Loucy (cell line): Measurements from ENCODE around the gene PCED1B.
A peak's percentile ranks its signal among the peaks of the same experiment; 100 is the strongest.
"Not testable (repeated sequence)": the region's sequence is repeated elsewhere in the genome, so short reads cannot be mapped to it uniquely, and the experiment has no call there.

Experiments
- H2AFZ ChIP-seq: fragments of 200-600 bp; sonication (generic); 2 replicates; pipeline ENCODE4 v1.6.0; 2016; ENCODE audit warnings: antibody characterized with exemption, mild to moderate bottlenecking, low read length, moderate library complexity
- H3F3A ChIP-seq: fragments of 200-600 bp; 2 replicates; pipeline ENCODE4 v1.6.0; 2016; ENCODE audit warnings: antibody characterized with exemption, low read depth, mild to moderate bottlenecking
- H3K27me3 ChIP-seq: fragments of 200-600 bp; sonication (generic); 2 replicates; pipeline ENCODE4 v1.6.1; 2014; ENCODE audit warnings: low read length, mild to moderate bottlenecking; ENCODE audit not compliant: insufficient read depth, poor library complexity, severe bottlenecking
- H3K36me3 ChIP-seq: fragments of 200-600 bp; sonication (generic); 2 replicates; pipeline ENCODE4 v1.6.1; 2016; ENCODE audit warnings: low read length; ENCODE audit not compliant: insufficient read depth
- H3K4me1 ChIP-seq: fragments of 200-600 bp; sonication (generic); 2 replicates; pipeline ENCODE4 v1.5.1; 2014; ENCODE audit warnings: low read length, mild to moderate bottlenecking; ENCODE audit not compliant: insufficient read depth, poor library complexity, severe bottlenecking
- H3K4me2 ChIP-seq: fragments of 200-600 bp; sonication (generic); 2 replicates; pipeline ENCODE4 v1.6.0; 2014; ENCODE audit warnings: antibody characterized with exemption, low read length, low read depth, mild to moderate bottlenecking; ENCODE audit not compliant: poor library complexity, severe bottlenecking
- H3K4me3 ChIP-seq: fragments of 200-600 bp; sonication (generic); 2 replicates; pipeline ENCODE4 v1.5.1; 2014; ENCODE audit warnings: low read length, mild to moderate bottlenecking, mixed read lengths; ENCODE audit not compliant: poor library complexity, severe bottlenecking
- H3K79me2 ChIP-seq: fragments of 200-600 bp; sonication (generic); 2 replicates; pipeline ENCODE4 v1.6.1; 2014; ENCODE audit warnings: low read length; ENCODE audit not compliant: insufficient read depth
- H3K9ac ChIP-seq: fragments of 200-600 bp; sonication (generic); 2 replicates; pipeline ENCODE4 v1.6.0; 2014; ENCODE audit warnings: mild to moderate bottlenecking, low read depth, low read length, moderate library complexity; ENCODE audit not compliant: poor library complexity, severe bottlenecking
- H3K9me2 ChIP-seq: fragments of 200-600 bp; sonication (generic); replicated peaks from 2 replicates; pipeline ENCODE4 v1.6.1; 2016; ENCODE audit warnings: low read depth, low read length, mixed read lengths
- H3K9me3 ChIP-seq: fragments of 200-600 bp; sonication (generic); 2 replicates; pipeline ENCODE4 v1.6.1; 2014; ENCODE audit warnings: mild to moderate bottlenecking, antibody characterized with exemption, low read length, low read depth; ENCODE audit not compliant: insufficient read depth
- H4K20me1 ChIP-seq: fragments of 200-600 bp; sonication (generic); 2 replicates; pipeline ENCODE4 v1.6.0; 2014; ENCODE audit warnings: antibody characterized with exemption, low read length, mild to moderate bottlenecking; ENCODE audit not compliant: insufficient read depth, poor library complexity, severe bottlenecking
- CTCF ChIP-seq: fragments of 200-600 bp; sonication (generic); conservative IDR thresholded peaks from 2 replicates; pipeline ENCODE4 v1.5.1; 2014; ENCODE audit warnings: mild to moderate bottlenecking, antibody characterized with exemption, low read length
- EZH2phosphoT487 ChIP-seq: fragments of 200-600 bp; IDR thresholded peaks from 2 replicates; pipeline ENCODE4 v1.6.1; 2018; ENCODE audit warnings: antibody characterized with exemption, mild to moderate bottlenecking, moderate library complexity, borderline replicate concordance

PCED1B gene

DNA sequence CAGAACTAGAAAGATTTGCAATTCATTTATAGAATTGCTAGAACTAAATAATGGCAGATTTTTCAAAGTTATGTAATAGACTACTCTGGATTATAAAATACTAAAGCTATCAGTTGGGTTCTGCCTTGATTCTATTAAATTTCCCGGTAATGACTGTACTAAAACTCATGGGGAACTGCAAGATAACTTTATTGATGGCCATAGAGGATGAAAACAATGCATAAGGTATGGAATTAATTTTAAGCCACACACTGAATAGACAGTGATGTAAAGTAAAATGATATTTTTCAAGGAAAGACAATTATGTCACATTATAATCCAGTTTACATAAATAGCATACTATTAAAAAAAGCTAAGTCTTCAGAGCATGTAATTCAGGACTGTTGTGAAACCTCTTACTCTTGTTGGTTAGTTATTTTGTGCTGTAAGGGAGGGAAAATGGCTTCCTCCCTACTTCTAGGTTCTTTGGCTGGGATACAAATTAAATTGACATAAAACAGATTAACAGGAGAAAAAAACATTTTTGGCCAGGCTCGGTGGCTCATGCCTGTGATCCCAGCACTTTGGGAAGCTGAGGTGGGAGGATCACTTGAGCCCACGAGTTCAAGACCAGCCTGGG, 134.7 kb downstream of the PCED1B start:
- H3K79me2 ChIP-seq, result peaks cover 61% of the 10 kb centered on the region
- peak overlapping the region; percentile 88 for H3K4me2 ChIP-seq
- H3K27me3 ChIP-seq, result no peaks in the 10 kb centered on the region
- H3K9me3 ChIP-seq, result no peaks in the 10 kb centered on the region
- peak overlapping the region; percentile 80 for H3K4me3 ChIP-seq
- TF ChIP-seq EZH2phosphoT487, result no peak
- no peak for TF ChIP-seq CTCF
- peak overlapping the region; percentile 86 for H3K9ac ChIP-seq
- no peak overlapping the region; the same call in 1 of the 2 replicates for H2AFZ ChIP-seq
- no peaks in the 10 kb centered on the region for H4K20me1 ChIP-seq
- H3K4me1 ChIP-seq, result peaks cover 74% of the 10 kb centered on the region
- H3K9me2 ChIP-seq, result no peaks in the 10 kb centered on the region
- peaks cover 15% of the 10 kb centered on the region for H3F3A ChIP-seq
- no peaks in the 10 kb centered on the region for H3K36me3 ChIP-seq

GRCh38 chr12:47214771-47215170, 135.3 kb downstream of the PCED1B start:
- H3K36me3 ChIP-seq, result no peaks in the 10 kb centered on the region
- peaks cover 57% of the 10 kb centered on the region for H3K79me2 ChIP-seq
- H3K9me3 ChIP-seq, result no peaks in the 10 kb centered on the region
- H3F3A ChIP-seq, result peaks cover 15% of the 10 kb centered on the region
- no peaks in the 10 kb centered on the region for H3K27me3 ChIP-seq
- H3K9ac ChIP-seq, result peak overlapping the region; percentile 86
- no peaks in the 10 kb centered on the region for H3K9me2 ChIP-seq
- H2AFZ ChIP-seq, result no peak overlapping the region
- H3K4me1 ChIP-seq, result peaks cover 71% of the 10 kb centered on the region
- TF ChIP-seq CTCF (no peak), EZH2phosphoT487 (no peak)
- peak overlapping the region; percentile 88 for H3K4me2 ChIP-seq
- peak overlapping the region; percentile 80 for H3K4me3 ChIP-seq
- no peaks in the 10 kb centered on the region for H4K20me1 ChIP-seq

- H4K20me1 ChIP-seq, result no peaks in the 10 kb centered on the region
- H3F3A ChIP-seq, result peaks cover 15% of the 10 kb centered on the region
- H3K36me3 ChIP-seq, result no peaks in the 10 kb centered on the region
- no peaks in the 10 kb centered on the region for H3K27me3 ChIP-seq
- peak overlapping the region; percentile 10; the same call in 1 of the 2 replicates for H2AFZ ChIP-seq
- peak overlapping the region; percentile 86 for H3K9ac ChIP-seq
- H3K9me2 ChIP-seq, result no peaks in the 10 kb centered on the region
- TF ChIP-seq EZH2phosphoT487, result no peak
- TF ChIP-seq CTCF, result 0 out of 2 replicates have a peak, but pooled peaks have one; percentile 13
- peaks cover 49% of the 10 kb centered on the region for H3K79me2 ChIP-seq
- H3K4me1 ChIP-seq, result peaks cover 71% of the 10 kb centered on the region
- H3K9me3 ChIP-seq, result no peaks in the 10 kb centered on the region
- H3K4me3 ChIP-seq, result peak overlapping the region; percentile 80
- peak overlapping the region; percentile 88 for H3K4me2 ChIP-seq
Measured at GRCh38 chr12:47216150-47216677, 136.8 kb downstream of the PCED1B start.

DNA sequence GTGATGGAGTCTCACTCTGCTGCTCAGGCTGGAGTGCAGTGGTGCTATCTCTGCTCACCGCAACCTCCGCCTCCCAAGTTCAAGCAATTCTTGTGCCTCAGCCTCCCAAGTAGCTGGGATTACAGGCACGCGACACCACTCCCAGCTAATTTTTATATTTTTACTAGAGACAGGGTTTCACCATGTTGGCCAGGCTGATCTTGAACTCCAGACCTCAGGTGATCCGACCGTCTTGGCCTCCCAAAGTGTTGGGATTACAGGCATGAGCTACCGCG, 138.1 kb downstream of the PCED1B start:
- not testable (repeated sequence) for H4K20me1 ChIP-seq, H2AFZ ChIP-seq, H3K27me3 ChIP-seq, H3K36me3 ChIP-seq, H3K9me2 ChIP-seq, H3K9me3 ChIP-seq
- peak overlapping the region; percentile 88 for H3K4me2 ChIP-seq
- peak overlapping the region; percentile 86 for H3K9ac ChIP-seq
- peaks cover 15% of the 10 kb centered on the region for H3F3A ChIP-seq
- peaks cover 46% of the 10 kb centered on the region for H3K79me2 ChIP-seq
- peaks cover 70% of the 10 kb centered on the region for H3K4me1 ChIP-seq
- H3K4me3 ChIP-seq, result peak overlapping the region; percentile 80
